IPS-15b (cell line): ENCODE measurements around the gene C7orf25.
"Not testable (repeated sequence)": the region's sequence is repeated elsewhere in the genome, so short reads cannot be mapped to it uniquely, and the experiment has no call there.

Source experiments
- H3K27me3 ChIP-seq: one replicate; pipeline ENCODE4 v1.6.1; 2013; ENCODE audit warnings: low read length; ENCODE audit not compliant: control insufficient read depth, insufficient read depth
- H3K36me3 ChIP-seq: one replicate; pipeline ENCODE4 v1.6.1; 2013; ENCODE audit warnings: low read length; ENCODE audit not compliant: control insufficient read depth, insufficient read depth
- H3K4me1 ChIP-seq: one replicate; pipeline ENCODE4 v1.6.1; 2013; ENCODE audit warnings: mild to moderate bottlenecking, low read length; ENCODE audit not compliant: control insufficient read depth, insufficient read depth
- H3K4me3 ChIP-seq: one replicate; pipeline ENCODE4 v1.5.1; 2013; ENCODE audit warnings: low read depth, low read length
- H3K9ac ChIP-seq: one replicate; pipeline ENCODE4 v1.6.1; 2013; ENCODE audit warnings: low read depth, mild to moderate bottlenecking, low read length
- H3K9me3 ChIP-seq: one replicate; pipeline ENCODE4 v1.6.1; 2013; ENCODE audit warnings: mild to moderate bottlenecking, low read length; ENCODE audit not compliant: control insufficient read depth, insufficient read depth

The C7orf25 gene

DNA sequence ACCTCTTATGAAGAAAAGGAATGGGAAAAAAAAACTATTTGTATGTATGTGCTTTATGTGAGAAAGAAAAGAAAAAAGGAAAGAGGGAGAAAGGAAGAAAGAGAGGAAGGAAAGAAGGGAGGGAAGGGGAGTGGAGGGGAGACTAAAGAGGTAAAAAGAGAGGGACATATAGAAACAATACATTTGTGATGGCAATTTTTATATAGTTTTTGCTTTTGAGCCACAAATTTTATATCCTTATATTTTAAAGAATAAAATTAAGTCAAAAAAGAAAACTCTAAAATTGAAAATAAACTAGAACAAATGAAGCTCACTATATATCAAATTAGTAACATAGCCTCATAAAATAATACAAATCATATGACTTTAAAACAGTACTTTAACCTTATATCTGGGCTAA, 11.0 kb downstream of the C7orf25 start:
- Histone ChIP-seq H3K27me3 (no peaks in the 10 kb centered on the region), H3K36me3 (no peaks in the 10 kb centered on the region), H3K9ac (no peak overlapping the region), H3K4me3 (no peak overlapping the region), H3K9me3 (no peaks in the 10 kb centered on the region), H3K4me1 (no peaks in the 10 kb centered on the region)

DNA sequence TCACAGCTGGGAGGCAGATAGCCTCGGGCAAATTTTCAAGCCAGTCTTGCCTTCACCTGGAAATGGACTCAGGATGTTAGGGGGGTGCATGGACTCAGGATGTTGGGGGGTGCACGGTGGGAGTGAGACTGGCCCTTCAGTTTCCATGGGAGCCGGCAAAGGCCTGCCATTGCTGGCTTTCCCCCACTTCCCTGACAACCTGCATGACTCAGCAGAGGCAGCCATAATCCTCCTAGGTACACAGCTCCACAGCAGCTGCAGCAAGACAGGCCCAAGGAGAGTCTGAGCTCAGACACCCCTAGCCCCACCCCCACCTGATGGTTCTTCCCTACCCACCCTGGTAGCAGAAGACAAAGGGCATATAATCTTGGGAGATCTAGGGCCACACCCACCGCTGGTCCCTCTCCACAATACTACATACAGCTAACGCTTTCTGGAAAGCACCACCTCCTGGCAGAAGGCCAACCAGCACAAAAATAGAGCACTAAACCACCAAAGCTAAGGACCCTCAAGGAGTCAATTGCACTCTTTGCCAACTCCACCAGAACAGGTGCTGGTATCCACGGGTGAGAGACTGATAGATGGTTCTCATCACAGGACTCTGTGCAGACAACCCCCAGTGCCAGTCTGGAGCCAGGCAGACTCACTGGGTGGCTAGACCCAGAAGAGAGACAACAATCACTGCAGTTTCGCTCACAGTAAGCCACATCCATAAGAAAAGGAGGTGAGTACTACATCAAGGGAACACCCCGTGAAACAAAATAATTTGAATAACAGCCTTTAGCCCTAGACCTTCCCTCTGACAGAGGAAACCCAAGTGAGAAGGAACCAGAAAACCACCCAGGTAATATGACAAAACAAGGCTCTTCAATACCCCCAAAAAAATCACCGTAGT, 18.3 kb downstream of the C7orf25 start:
- peak overlapping the region; percentile 1 for H3K4me3 ChIP-seq
- peaks cover 8% of the 10 kb centered on the region for H3K4me1 ChIP-seq
- H3K27me3 ChIP-seq, result no peaks in the 10 kb centered on the region
- no peaks in the 10 kb centered on the region for H3K9me3 ChIP-seq
- no peak overlapping the region for H3K9ac ChIP-seq
- no peaks in the 10 kb centered on the region for H3K36me3 ChIP-seq

DNA sequence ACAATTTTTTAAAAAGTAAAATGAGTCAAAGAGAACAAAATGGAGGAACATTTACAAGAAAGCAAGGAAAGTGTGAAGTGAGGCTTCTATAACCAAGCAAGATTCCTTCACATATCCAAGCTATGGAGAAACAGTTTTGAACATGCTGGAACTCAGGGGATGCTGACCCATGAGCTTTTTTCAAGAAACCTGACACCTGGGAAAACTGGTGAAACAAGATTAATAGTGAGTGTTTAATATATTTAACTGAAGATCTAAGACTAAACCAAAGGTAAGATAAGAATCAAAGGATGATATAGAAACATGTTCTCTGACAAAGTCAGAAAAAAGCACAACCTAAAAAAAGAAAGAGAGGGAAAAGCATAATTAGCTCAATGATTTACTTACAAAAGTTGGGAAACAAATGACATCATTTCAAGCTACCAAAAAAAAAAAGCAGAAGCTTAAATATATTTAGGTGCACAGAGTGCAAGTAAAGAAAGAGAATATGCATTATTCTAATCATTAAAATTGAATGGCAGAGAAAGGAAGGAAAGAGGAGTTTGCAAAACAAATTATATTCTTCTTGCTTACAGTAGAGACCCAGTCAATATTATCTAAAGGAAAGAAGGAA, 24.9 kb downstream of the C7orf25 start:
- H3K9ac ChIP-seq, result no peak overlapping the region
- peak overlapping the region; percentile 73 for H3K4me3 ChIP-seq
- H3K4me1 ChIP-seq, result peaks cover 10% of the 10 kb centered on the region
- no peaks in the 10 kb centered on the region for H3K27me3 ChIP-seq
- peaks cover 11% of the 10 kb centered on the region for H3K36me3 ChIP-seq
- no peaks in the 10 kb centered on the region for H3K9me3 ChIP-seq

- Histone ChIP-seq H3K36me3 (peaks cover 11% of the 10 kb centered on the region), H3K9ac (no peak overlapping the region), H3K9me3 (no peaks in the 10 kb centered on the region), H3K4me1 (peaks cover 10% of the 10 kb centered on the region), H3K4me3 (no peak overlapping the region), H3K27me3 (no peaks in the 10 kb centered on the region)
Observed at GRCh38 chr7:42886129-42886528, 25.7 kb downstream of the C7orf25 start.

- Histone ChIP-seq H3K36me3 (peaks cover 11% of the 10 kb centered on the region), H3K4me1 (peaks cover 10% of the 10 kb centered on the region)
- H3K4me3 ChIP-seq, H3K27me3 ChIP-seq, H3K9ac ChIP-seq, H3K9me3 ChIP-seq: not testable (repeated sequence)
Observed at GRCh38 chr7:42885183-42885582, 26.7 kb downstream of the C7orf25 start.

DNA sequence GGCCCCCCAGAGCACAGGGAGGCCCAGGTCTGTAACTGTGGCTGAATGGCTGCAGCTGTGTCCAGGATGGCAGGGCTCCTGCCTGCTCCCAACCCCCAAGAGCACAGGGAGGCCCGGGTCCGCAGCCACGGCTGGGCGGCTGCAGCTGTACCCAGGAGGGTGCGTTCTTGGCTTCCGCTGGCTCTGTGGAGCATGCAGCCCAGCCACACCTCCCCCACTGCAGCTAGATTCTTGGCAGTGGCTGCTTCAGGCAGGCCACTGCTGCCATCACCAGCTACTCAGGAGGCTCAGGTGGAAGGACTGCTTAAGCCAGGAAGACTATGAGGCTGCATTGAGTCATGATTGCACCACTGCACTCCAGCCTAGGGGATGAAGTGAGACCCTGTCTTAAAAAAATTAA, 27.9 kb downstream of the C7orf25 start:
- Histone ChIP-seq H3K9ac (no peak overlapping the region), H3K9me3 (no peaks in the 10 kb centered on the region), H3K36me3 (peaks cover 11% of the 10 kb centered on the region), H3K4me1 (peaks cover 6% of the 10 kb centered on the region), H3K4me3 (no peak overlapping the region), H3K27me3 (no peaks in the 10 kb centered on the region)

GRCh38 chr7:42880392-42880791, 31.5 kb downstream of the C7orf25 start:
- Histone ChIP-seq H3K27me3 (no peaks in the 10 kb centered on the region), H3K4me1 (no peaks in the 10 kb centered on the region), H3K4me3 (no peak overlapping the region), H3K9me3 (no peaks in the 10 kb centered on the region), H3K36me3 (peaks cover 11% of the 10 kb centered on the region), H3K9ac (no peak overlapping the region)

DNA sequence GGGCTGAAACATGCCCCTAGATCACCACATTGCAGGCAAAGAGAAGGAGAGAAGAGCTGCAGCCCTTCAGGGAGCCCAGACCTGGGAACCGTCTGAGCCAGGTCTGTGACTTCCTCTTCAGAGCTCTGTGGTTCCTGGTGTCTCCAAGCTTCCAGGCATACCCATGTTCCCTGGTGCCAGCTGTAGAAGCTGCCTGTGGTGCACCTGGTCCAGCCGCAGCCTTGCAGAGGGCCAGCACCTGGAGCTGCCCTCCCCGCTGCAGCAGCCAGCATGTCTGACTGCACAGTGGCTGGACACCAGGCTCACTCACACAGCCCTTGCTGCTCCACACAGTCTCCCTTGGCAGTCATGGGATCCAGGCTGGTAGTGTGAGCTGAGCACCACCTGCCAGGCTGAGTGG, 33.6 kb downstream of the C7orf25 start:
- no peak overlapping the region for H3K9ac ChIP-seq
- H3K4me1 ChIP-seq, result no peaks in the 10 kb centered on the region
- H3K27me3 ChIP-seq, result no peaks in the 10 kb centered on the region
- no peaks in the 10 kb centered on the region for H3K9me3 ChIP-seq
- H3K36me3 ChIP-seq, result peaks cover 5% of the 10 kb centered on the region
- H3K4me3 ChIP-seq, result no peak overlapping the region

- Histone ChIP-seq H3K4me1 (no peaks in the 10 kb centered on the region), H3K4me3 (no peak overlapping the region), H3K9me3 (no peaks in the 10 kb centered on the region), H3K36me3 (peaks cover 3% of the 10 kb centered on the region), H3K9ac (no peak overlapping the region), H3K27me3 (no peaks in the 10 kb centered on the region)
Observed at GRCh38 chr7:42877862-42878261, 34.0 kb downstream of the C7orf25 start.

DNA sequence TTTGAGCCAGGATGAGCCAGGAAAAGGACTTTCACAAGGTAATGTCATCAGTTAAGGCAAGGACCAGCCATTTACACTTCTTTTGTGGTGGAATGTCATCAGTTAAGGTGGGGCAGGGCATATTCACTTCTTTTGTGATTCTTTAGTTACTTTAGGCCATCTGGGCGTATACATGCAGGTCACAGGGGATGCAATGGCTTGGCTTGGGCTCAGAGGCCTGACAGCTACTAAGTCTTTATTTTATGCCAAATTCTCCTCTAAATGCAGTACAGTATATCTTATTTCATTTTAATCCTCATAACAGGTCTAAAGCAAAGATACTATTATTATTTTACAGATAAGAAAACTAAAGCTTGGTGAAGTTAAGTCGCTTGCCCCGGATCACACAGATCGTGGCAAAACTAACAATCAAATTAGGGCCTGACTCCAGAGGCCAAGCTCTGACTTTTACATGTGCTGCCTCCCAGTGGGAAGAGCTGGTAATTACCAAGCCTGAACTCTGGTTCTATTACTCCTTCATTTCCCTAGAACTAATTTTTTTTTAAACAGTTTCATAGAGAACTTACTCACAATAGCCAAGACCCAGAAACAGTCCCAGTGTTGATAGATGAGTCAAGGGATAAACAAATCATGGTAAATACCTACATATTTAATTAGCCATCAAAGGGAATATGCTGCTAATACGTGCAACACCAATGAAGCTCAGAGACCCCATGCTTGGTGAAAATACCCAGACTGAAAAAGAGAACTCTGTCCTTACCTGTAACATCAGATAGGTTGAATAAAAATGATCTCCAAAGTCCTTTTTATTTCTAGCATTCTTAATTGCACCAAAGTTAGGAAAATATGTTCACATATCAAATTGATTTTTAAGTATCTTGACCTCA, 35.4 kb downstream of the C7orf25 start:
- Histone ChIP-seq H3K4me3 (no peak overlapping the region), H3K9me3 (no peaks in the 10 kb centered on the region), H3K9ac (no peak overlapping the region), H3K36me3 (no peaks in the 10 kb centered on the region), H3K4me1 (no peaks in the 10 kb centered on the region), H3K27me3 (no peaks in the 10 kb centered on the region)

- Histone ChIP-seq H3K4me1 (no peaks in the 10 kb centered on the region), H3K36me3 (peaks cover 5% of the 10 kb centered on the region), H3K4me3 (no peak overlapping the region), H3K9ac (no peak overlapping the region), H3K27me3 (no peaks in the 10 kb centered on the region), H3K9me3 (peaks cover 14% of the 10 kb centered on the region)
Observed at GRCh38 chr7:42869131-42870020, 42.5 kb downstream of the C7orf25 start.
